HL-60 (cell line): ENCODE results near the gene CAMSAP3.

Experiments
- DNase-seq, 2 experiments: peaks; one replicate each; pipeline ENCODE4 v3.0.0-alpha.2; 2010 to 2020; ENCODE audit warnings: low read depth in 1 of 2, low spot score in 1 of 2
- H3K27ac ChIP-seq: fragments of 250-450 bp; sonication (Bioruptor Pico); replicated peaks from 2 replicates; pipeline ENCODE4 v1.5.1; 2020; ENCODE audit warnings: mild to moderate bottlenecking, moderate library complexity
- H3K27me3 ChIP-seq: fragments of 250-450 bp; sonication (Bioruptor Pico); 2 replicates; pipeline ENCODE4 v1.5.1; 2021; ENCODE audit warnings: mild to moderate bottlenecking, moderate library complexity; ENCODE audit not compliant: insufficient read depth, poor library complexity, severe bottlenecking
- H3K4me3 ChIP-seq: replicated peaks from 2 replicates; pipeline ENCODE4 v1.5.1; 2011; ENCODE audit warnings: mild to moderate bottlenecking, control low read depth, low read length; ENCODE audit not compliant: insufficient read depth
- GABPA ChIP-seq: IDR thresholded peaks from 2 replicates; pipeline ENCODE4 v1.6.1; 2012; ENCODE audit warnings: low read depth
- POLR2AphosphoS5 ChIP-seq: IDR thresholded peaks from 2 replicates; pipeline ENCODE4 v1.6.1; 2012; ENCODE audit warnings: low read depth
- SPI1 ChIP-seq: IDR thresholded peaks from 2 replicates; pipeline ENCODE4 v1.6.1; 2012; ENCODE audit warnings: low read depth, mild to moderate bottlenecking, borderline replicate concordance
- TF ChIP-seq, protein P1 (sequence below): IDR thresholded peaks from one replicate; pipeline ENCODE4 v1.5.1; 2011; ENCODE audit warnings: low read length, control low read depth, inconsistent platforms; ENCODE audit not compliant: insufficient read depth
- TF ChIP-seq, protein P2 (sequence below): IDR thresholded peaks from 2 replicates; pipeline ENCODE4 v1.6.1; 2012; ENCODE audit warnings: low read depth; ENCODE audit not compliant: insufficient replicate concordance

CAMSAP3 gene

DNA sequence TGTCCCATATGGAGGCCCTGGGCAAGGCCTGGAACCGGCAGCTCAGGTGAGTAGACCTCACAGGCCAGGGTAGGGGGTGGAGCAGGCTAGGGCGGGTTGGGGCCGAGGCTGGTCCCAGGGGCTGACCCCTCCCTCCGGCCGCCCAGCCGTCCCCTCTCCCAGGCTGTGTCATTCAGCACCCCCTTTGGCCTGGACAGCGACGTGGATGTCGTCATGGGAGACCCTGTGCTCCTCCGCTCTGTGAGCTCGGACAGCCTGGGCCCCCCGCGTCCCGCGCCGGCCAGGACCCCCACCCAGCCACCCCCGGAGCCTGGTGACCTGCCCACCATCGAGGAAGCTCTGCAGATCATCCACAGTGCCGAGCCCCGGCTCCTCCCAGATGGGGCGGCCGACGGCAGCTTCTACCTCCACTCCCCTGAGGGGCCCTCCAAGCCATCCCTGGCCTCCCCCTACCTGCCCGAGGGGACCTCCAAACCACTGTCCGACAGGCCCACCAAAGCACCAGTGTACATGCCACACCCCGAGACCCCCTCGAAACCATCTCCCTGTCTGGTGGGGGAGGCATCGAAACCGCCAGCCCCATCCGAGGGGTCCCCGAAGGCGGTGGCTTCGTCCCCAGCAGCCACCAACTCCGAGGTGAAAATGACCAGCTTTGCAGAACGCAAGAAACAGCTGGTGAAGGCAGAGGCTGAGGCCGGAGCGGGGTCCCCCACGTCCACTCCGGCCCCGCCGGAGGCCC lies 16.0 kb downstream of the CAMSAP3 start:
- peaks cover 2% of the 10 kb centered on the region for H3K27me3 ChIP-seq

DNA sequence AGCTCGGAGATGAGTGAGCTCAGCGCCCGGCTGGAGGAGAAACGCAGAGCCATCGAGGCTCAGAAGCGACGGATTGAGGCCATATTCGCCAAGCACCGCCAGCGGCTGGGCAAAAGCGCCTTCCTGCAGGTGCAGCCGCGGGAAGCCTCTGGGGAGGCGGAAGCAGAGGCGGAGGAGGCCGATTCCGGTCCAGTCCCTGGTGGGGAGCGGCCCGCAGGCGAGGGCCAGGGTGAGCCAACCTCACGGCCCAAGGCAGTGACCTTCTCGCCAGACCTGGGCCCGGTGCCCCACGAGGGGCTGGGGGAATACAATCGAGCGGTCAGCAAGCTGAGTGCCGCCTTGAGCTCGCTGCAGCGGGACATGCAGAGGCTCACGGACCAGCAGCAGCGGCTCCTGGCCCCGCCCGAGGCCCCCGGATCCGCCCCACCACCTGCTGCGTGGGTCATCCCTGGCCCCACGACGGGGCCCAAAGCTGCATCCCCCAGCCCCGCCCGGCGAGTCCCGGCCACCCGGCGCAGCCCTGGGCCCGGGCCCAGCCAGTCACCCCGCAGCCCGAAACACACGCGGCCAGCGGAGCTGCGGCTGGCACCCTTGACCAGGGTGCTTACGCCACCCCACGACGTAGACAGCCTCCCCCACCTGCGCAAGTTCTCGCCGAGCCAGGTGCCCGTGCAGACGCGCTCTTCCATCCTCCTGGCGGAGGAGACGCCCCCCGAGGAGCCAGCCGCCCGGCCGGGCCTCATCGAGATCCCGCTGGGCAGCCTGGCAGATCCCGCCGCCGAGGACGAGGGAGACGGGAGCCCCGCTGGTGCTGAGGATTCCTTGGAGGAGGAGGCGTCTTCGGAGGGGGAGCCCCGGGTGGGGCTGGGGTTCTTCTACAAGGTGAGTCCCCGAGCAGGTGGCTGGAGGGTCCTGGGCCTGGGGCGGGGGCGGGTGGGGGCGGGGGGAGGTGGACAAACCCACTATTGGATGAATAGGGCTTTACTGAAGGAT lies 16.9 kb downstream of the CAMSAP3 start:
- H3K27ac ChIP-seq, result no peak overlapping the region
- DNase-seq, result no peak
- TF ChIP-seq SPI1 (no peak), GABPA (no peak), POLR2AphosphoS5 (no peak)
- TF ChIP-seq, protein P1, sequence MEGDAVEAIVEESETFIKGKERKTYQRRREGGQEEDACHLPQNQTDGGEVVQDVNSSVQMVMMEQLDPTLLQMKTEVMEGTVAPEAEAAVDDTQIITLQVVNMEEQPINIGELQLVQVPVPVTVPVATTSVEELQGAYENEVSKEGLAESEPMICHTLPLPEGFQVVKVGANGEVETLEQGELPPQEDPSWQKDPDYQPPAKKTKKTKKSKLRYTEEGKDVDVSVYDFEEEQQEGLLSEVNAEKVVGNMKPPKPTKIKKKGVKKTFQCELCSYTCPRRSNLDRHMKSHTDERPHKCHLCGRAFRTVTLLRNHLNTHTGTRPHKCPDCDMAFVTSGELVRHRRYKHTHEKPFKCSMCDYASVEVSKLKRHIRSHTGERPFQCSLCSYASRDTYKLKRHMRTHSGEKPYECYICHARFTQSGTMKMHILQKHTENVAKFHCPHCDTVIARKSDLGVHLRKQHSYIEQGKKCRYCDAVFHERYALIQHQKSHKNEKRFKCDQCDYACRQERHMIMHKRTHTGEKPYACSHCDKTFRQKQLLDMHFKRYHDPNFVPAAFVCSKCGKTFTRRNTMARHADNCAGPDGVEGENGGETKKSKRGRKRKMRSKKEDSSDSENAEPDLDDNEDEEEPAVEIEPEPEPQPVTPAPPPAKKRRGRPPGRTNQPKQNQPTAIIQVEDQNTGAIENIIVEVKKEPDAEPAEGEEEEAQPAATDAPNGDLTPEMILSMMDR, result no peak
- TF ChIP-seq, protein P2, sequence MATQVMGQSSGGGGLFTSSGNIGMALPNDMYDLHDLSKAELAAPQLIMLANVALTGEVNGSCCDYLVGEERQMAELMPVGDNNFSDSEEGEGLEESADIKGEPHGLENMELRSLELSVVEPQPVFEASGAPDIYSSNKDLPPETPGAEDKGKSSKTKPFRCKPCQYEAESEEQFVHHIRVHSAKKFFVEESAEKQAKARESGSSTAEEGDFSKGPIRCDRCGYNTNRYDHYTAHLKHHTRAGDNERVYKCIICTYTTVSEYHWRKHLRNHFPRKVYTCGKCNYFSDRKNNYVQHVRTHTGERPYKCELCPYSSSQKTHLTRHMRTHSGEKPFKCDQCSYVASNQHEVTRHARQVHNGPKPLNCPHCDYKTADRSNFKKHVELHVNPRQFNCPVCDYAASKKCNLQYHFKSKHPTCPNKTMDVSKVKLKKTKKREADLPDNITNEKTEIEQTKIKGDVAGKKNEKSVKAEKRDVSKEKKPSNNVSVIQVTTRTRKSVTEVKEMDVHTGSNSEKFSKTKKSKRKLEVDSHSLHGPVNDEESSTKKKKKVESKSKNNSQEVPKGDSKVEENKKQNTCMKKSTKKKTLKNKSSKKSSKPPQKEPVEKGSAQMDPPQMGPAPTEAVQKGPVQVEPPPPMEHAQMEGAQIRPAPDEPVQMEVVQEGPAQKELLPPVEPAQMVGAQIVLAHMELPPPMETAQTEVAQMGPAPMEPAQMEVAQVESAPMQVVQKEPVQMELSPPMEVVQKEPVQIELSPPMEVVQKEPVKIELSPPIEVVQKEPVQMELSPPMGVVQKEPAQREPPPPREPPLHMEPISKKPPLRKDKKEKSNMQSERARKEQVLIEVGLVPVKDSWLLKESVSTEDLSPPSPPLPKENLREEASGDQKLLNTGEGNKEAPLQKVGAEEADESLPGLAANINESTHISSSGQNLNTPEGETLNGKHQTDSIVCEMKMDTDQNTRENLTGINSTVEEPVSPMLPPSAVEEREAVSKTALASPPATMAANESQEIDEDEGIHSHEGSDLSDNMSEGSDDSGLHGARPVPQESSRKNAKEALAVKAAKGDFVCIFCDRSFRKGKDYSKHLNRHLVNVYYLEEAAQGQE, result no peak
- no peak overlapping the region for H3K4me3 ChIP-seq
- peaks cover 2% of the 10 kb centered on the region for H3K27me3 ChIP-seq

More for the DNA sequence above, 16.0 kb downstream of the CAMSAP3 start:
- TF ChIP-seq, protein P1, result no peak
- TF ChIP-seq, protein P2, result peak; percentile 90
- no peak overlapping the region for H3K27ac ChIP-seq
- H3K4me3 ChIP-seq, result no peak overlapping the region
- DNase-seq, result no peak

DNA sequence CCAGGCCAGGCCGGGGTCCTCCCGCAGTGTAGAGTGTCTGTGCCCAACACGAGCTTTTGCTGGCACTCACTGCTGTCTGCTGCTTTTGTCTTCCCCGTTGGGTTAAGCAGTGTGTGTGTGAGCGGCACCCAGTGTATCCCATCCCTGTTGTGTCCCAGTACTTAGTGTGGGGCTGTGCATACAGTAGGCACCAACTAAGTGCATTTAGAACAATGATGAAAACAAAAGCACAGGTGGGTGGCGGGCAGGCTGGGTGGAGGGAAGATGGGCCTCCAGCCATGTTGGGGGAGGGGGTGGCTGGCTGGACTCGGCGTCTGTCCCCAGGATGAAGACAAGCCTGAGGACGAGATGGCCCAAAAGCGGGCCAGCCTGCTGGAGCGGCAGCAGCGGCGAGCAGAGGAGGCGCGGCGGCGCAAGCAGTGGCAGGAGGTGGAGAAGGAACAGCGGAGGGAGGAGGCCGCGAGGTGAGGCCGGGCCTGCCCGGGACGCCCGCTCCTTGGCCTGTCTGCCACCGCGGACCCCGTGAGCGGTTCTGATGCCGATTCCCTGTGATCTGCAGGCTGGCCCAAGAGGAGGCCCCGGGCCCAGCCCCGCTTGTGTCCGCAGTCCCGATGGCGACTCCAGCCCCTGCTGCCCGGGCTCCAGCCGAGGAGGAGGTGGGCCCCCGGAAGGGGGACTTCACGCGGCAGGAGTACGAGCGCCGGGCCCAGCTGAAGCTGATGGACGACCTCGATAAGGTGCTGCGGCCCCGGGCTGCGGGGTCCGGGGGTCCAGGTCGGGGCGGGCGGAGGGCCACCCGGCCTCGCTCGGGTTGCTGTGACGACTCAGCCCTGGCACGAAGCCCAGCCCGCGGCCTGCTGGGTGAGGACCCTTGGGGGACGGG lies 19.4 kb downstream of the CAMSAP3 start:
- no peak overlapping the region for H3K27ac ChIP-seq
- H3K4me3 ChIP-seq, result no peak overlapping the region
- no peak for TF ChIP-seq GABPA
- TF ChIP-seq, protein P2, result no peak
- TF ChIP-seq SPI1, result no peak
- TF ChIP-seq, protein P1, result no peak
- TF ChIP-seq POLR2AphosphoS5, result no peak
- DNase-seq, result no peak
- peaks cover 2% of the 10 kb centered on the region for H3K27me3 ChIP-seq
